ENCODE measurements around the gene CCDC148.

Gene CCDC148

GRCh38 chr2:158502974-158503373, 46.4 kb upstream of the CCDC148 start:
- no peaks in the 10 kb centered on the region for H3K9me2 ChIP-seq (replicated peaks; ENCODE audit: control insufficient read depth, low read length)
- H4K20me1 ChIP-seq (ENCODE audit: control insufficient read depth, insufficient read depth, low read depth, low read length) = no peaks in the 10 kb centered on the region
- TF ChIP-seq CTCF (IDR thresholded peaks at IDR 0.05; ENCODE audit: low read depth, low read length, poor library complexity, severe bottlenecking) (no peak), EZH2phosphoT487 (IDR thresholded peaks at IDR 0.05; ENCODE audit: borderline replicate concordance, low read length) (no peak)
- H3K36me3 ChIP-seq (ENCODE audit: control insufficient read depth, low read length) = no peaks in the 10 kb centered on the region
- H3K4me2 ChIP-seq (ENCODE audit: low read length) = no peak overlapping the region
- H3K4me1 ChIP-seq (ENCODE audit: control insufficient read depth, low read length) = no peaks in the 10 kb centered on the region
- no peak overlapping the region for H3K4me3 ChIP-seq (ENCODE audit: low read length)
- H3K9me3 ChIP-seq (ENCODE audit: control insufficient read depth, insufficient read depth, low read length) = no peaks in the 10 kb centered on the region
- peaks cover 71% of the 10 kb centered on the region for H3K79me2 ChIP-seq (ENCODE audit: control insufficient read depth, low read length)
- no peaks in the 10 kb centered on the region for H3F3A ChIP-seq (ENCODE audit: control insufficient read depth, insufficient read depth)
- H3K27me3 ChIP-seq (ENCODE audit: control insufficient read depth, low read length) = no peaks in the 10 kb centered on the region
- H3K27ac ChIP-seq (ENCODE audit: low read depth, low read length) = no peak overlapping the region

- H3F3A ChIP-seq (ENCODE audit: control insufficient read depth, insufficient read depth) = no peaks in the 10 kb centered on the region
- no peak overlapping the region for H3K4me3 ChIP-seq (ENCODE audit: low read length)
- no peaks in the 10 kb centered on the region for H3K9me3 ChIP-seq (ENCODE audit: control insufficient read depth, insufficient read depth, low read length)
- H3K79me2 ChIP-seq (ENCODE audit: control insufficient read depth, low read length) = peaks cover 67% of the 10 kb centered on the region
- H3K9me2 ChIP-seq (replicated peaks; ENCODE audit: control insufficient read depth, low read length) = no peaks in the 10 kb centered on the region
- no peaks in the 10 kb centered on the region for H3K4me1 ChIP-seq (ENCODE audit: control insufficient read depth, low read length)
- no peak overlapping the region for H3K27ac ChIP-seq (ENCODE audit: low read depth, low read length)
- no peaks in the 10 kb centered on the region for H3K27me3 ChIP-seq (ENCODE audit: control insufficient read depth, low read length)
- no peak overlapping the region for H3K4me2 ChIP-seq (ENCODE audit: low read length)
- no peak for TF ChIP-seq EZH2phosphoT487 (IDR thresholded peaks at IDR 0.05; ENCODE audit: borderline replicate concordance, low read length)
- TF ChIP-seq CTCF (IDR thresholded peaks at IDR 0.05; ENCODE audit: low read depth, low read length, poor library complexity, severe bottlenecking) = no peak
- H4K20me1 ChIP-seq (ENCODE audit: control insufficient read depth, insufficient read depth, low read depth, low read length) = no peaks in the 10 kb centered on the region
- no peaks in the 10 kb centered on the region for H3K36me3 ChIP-seq (ENCODE audit: control insufficient read depth, low read length)
These were observed 44.7 kb upstream of the CCDC148 start for GRCh38 chr2:158501301-158501700.

- Histone ChIP-seq H3K9me3 (ENCODE audit: control insufficient read depth, insufficient read depth, low read length) (no peaks in the 10 kb centered on the region), H3K4me2 (ENCODE audit: low read length) (no peak overlapping the region), H3F3A (ENCODE audit: control insufficient read depth, insufficient read depth) (no peaks in the 10 kb centered on the region), H3K36me3 (ENCODE audit: control insufficient read depth, low read length) (no peaks in the 10 kb centered on the region), H3K79me2 (ENCODE audit: control insufficient read depth, low read length) (peaks cover 58% of the 10 kb centered on the region), H3K4me3 (ENCODE audit: low read length) (no peak overlapping the region), H3K9me2 (replicated peaks; ENCODE audit: control insufficient read depth, low read length) (no peaks in the 10 kb centered on the region), H4K20me1 (ENCODE audit: control insufficient read depth, insufficient read depth, low read depth, low read length) (no peaks in the 10 kb centered on the region), H3K27ac (ENCODE audit: low read depth, low read length) (no peak overlapping the region), H3K4me1 (ENCODE audit: control insufficient read depth, low read length) (no peaks in the 10 kb centered on the region), H3K27me3 (ENCODE audit: control insufficient read depth, low read length) (no peaks in the 10 kb centered on the region)
- TF ChIP-seq CTCF (IDR thresholded peaks at IDR 0.05; ENCODE audit: low read depth, low read length, poor library complexity, severe bottlenecking) (no peak), EZH2phosphoT487 (IDR thresholded peaks at IDR 0.05; ENCODE audit: borderline replicate concordance, low read length) (no peak)
These were observed 43.8 kb upstream of the CCDC148 start for GRCh38 chr2:158500333-158500732.

- Histone ChIP-seq H3K27ac (ENCODE audit: low read depth, low read length) (no peak overlapping the region), H3K4me1 (ENCODE audit: control insufficient read depth, low read length) (no peaks in the 10 kb centered on the region), H4K20me1 (ENCODE audit: control insufficient read depth, insufficient read depth, low read depth, low read length) (no peaks in the 10 kb centered on the region), H3K4me2 (ENCODE audit: low read length) (no peak overlapping the region), H3K27me3 (ENCODE audit: control insufficient read depth, low read length) (no peaks in the 10 kb centered on the region), H3K9me3 (ENCODE audit: control insufficient read depth, insufficient read depth, low read length) (no peaks in the 10 kb centered on the region), H3K4me3 (ENCODE audit: low read length) (no peak overlapping the region), H3K79me2 (ENCODE audit: control insufficient read depth, low read length) (peaks cover 52% of the 10 kb centered on the region), H3K9me2 (replicated peaks; ENCODE audit: control insufficient read depth, low read length) (no peaks in the 10 kb centered on the region), H3F3A (ENCODE audit: control insufficient read depth, insufficient read depth) (no peaks in the 10 kb centered on the region), H3K36me3 (ENCODE audit: control insufficient read depth, low read length) (no peaks in the 10 kb centered on the region)
- no peak for TF ChIP-seq EZH2phosphoT487 (IDR thresholded peaks at IDR 0.05; ENCODE audit: borderline replicate concordance, low read length)
- TF ChIP-seq CTCF (IDR thresholded peaks at IDR 0.05; ENCODE audit: low read depth, low read length, poor library complexity, severe bottlenecking) = no peak
These were observed 42.8 kb upstream of the CCDC148 start for GRCh38 chr2:158499383-158499782.
